CD4-positive, alpha-beta T cell treated with Interleukin-21 for 1 hour (primary cell): ENCODE measurements around the gene FBXW10B.
A peak's percentile ranks its signal among the peaks of the same experiment; 100 is the strongest.
"Not testable (repeated sequence)": the region's sequence is repeated elsewhere in the genome, so short reads cannot be mapped to it uniquely, and the experiment has no call there.

Experiments
- DNase-seq: peaks from one replicate; pipeline ENCODE4 v3.0.0-alpha.2; 2020

FBXW10B gene, protein sequence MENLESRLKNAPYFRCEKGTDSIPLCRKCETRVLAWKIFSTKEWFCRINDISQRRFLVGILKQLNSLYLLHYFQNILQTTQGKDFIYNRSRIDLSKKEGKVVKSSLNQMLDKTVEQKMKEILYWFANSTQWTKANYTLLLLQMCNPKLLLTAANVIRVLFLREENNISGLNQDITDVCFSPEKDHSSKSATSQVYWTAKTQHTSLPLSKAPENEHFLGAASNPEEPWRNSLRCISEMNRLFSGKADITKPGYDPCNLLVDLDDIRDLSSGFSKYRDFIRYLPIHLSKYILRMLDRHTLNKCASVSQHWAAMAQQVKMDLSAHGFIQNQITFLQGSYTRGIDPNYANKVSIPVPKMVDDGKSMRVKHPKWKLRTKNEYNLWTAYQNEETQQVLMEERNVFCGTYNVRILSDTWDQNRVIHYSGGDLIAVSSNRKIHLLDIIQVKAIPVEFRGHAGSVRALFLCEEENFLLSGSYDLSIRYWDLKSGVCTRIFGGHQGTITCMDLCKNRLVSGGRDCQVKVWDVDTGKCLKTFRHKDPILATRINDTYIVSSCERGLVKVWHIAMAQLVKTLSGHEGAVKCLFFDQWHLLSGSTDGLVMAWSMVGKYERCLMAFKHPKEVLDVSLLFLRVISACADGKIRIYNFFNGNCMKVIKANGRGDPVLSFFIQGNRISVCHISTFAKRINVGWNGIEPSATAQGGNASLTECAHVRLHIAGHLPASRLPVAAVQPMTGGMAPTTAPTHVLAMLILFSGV

DNA sequence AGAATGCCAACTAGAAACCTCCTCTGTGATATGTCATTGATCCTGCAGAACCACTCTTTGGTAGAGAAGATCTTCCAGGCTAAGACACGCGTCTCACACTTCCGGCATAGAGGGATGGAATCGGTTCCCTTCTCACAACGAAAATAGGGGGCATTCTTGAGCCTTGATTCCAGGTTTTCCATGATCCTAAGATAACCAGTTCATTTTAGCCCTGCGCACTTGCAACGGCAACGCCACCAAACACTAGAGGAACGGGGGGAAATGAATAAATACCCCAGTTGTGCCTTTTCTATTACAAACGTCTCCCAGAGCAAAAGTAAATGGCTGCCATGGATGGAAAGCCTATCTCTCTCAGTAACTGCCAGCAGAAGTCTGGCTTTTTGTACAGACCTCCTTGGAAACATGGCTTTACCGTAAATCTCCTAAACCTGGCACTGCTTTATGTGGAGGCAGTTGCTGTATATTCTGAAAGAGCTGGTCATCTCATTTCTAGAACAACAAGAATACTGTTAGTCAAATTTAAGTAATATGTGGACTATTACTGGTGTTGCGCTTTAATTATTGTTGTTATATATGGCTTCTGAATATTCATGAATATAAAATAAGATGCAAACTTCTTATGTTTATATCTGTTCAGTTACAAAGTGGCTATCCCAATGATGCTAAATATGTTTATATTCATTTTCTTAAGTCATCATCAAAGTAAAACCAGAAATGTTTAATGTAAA lies at the start of gene FBXW10B:
FBXW10B (minus strand) TSS at position 374 of the 728 bp plus-strand sequence; CDS start at position 182, 192 bp downstream.
- not testable (repeated sequence) for DNase-seq

DNA sequence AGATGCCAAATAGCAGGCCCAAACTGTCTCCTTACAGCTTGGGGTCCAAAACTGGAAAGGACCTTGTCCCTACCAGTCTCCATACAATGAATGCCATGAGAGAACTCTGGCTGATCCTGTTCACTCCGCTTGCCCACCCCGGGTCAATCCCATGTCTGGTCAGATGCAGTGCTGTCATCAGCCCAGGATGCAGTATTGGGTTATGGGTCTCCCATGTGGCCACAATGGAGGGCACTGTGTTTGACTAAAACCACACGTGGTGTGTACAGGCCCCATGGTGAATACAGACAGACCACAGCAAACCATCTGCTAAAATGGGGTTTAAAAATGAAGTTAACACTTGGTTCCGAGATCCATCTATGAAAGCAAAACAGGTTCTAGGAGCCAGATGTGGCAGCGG lies 44.2 kb upstream of the FBXW10B start:
- DNase-seq = no peak

DNA sequence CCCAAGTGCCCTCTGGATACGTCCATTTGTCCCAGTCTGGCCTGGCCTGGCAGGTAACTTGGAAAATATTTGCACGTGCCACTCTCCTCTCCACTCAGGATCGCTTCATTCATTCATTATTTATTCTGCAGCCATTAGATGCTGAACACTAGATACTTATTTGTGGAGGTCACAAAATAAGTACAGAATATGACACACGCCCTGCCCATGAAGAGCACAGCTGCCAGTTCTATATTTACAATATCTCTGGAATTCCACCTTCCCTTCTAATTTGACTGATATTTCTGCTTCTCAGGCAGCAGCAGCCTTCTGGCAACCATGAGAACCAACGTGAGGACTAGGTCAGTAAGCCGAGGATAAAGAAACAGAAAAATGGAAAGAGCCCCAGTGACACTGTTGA lies 43.7 kb upstream of the FBXW10B start:
- DNase-seq = no peak

DNA sequence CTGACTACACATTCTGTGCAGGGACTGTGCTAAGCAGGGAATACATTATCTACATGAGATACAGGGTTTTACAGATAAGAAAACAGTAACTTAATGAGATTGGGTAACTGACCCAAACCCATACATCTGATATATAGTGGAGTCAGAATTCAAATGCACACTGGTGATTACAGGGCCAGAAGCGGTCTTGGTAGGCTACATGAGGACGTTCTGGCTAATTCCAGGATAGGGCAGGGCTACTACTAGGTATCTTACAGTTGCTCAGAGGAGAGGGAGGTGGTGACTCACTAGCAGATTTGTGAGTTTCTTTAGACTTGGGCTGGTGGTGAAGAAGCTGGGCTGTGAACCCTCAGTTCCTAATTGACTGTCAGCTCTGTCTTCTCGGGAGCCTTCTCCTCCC lies 43.2 kb upstream of the FBXW10B start:
- no peak for DNase-seq

DNA sequence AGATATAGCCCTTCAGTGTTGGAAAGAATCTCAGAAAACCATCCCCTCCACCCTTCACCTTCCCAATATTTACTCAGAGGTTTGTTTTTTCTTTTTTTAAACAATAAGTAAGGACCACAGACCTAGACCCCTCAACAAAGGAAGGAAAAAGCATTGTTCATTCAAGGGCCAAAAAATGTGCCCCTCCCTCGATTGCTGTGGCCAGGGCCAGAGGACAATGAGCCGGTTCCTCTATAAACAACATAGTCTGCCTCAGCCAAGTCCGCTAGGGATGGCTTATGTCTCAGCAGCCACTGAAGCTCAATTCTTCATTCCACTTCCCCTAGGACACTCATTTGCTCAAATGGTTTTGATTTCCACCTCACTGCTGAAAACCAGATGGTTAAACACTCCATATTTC lies 40.6 kb upstream of the FBXW10B start:
- no peak for DNase-seq

DNA sequence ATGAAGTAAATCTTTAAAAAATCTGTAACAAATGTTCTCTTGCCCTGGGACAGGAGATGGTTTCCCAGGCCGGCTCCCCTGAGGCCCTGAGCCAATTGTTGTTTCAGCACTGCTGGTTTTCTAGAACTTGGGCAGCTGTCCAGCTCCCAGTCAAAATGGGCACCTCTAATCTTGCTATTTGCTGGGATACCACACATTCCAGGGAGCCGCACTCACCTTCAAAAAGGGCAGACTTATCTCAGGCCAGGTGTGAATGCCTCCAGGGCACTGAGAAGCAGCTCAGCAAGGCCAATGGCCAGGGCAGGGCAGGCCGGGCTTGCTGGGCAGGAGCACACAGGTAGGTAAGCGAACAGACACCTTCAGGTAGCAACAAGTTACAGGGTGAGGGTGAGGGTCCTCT lies 40.2 kb upstream of the FBXW10B start:
- DNase-seq = no peak

DNA sequence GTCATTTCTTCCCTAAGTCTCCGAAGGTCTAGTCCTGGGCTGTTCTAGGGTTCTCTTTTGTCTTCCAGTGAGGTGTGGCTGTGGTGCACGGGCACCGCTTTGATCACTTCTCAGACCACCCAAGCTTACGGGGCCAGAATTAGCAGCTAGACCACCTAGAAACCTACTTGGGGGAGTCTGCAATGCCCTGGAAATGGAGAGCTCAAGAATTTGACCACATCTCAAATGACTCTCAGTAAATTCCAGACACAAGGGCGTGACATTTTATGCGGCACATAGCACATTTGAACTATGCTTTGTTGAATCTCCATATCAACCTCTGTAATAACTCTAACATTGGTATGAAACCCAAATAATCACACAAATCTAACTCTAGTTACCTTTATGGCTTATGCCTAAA lies 39.7 kb upstream of the FBXW10B start:
- no peak for DNase-seq

DNA sequence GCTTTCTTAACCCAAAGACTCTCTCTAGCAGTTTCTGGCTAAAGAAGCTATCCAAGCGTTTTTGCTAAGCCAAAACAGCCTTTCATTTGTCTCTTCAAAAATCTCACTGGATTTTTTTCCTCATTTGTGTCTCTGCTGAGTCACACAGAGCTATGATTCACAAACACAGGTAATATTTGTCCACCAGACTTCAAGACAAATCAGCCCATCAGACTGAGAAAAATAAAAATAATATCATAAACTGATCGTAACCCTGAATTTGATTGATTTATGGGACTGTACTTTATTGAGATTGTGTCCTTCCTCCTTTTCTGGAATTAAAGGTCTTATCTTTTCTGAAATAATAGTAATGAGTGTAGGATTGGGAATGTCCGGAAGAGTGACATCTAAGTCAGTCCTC lies 38.8 kb upstream of the FBXW10B start:
- DNase-seq = no peak

DNA sequence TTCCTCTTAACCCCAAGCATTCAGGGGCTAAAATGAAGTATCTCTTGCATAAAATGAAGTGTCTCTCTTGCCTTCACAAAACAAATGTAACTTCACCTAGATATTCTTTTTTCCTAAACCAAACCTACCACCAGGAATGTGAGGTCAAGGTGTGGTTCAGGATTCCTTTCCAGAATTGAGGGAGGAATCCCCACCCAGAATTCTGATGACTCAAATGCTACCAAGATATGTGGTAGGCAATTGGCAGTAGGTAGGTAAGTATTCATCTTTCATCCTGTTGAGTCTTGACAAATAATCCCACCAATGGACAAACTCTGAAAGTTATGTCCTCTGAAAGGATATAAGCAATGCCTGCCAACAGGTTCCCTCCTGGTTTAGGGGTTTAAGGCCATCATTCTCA lies 38.4 kb upstream of the FBXW10B start:
- DNase-seq = no peak

DNA sequence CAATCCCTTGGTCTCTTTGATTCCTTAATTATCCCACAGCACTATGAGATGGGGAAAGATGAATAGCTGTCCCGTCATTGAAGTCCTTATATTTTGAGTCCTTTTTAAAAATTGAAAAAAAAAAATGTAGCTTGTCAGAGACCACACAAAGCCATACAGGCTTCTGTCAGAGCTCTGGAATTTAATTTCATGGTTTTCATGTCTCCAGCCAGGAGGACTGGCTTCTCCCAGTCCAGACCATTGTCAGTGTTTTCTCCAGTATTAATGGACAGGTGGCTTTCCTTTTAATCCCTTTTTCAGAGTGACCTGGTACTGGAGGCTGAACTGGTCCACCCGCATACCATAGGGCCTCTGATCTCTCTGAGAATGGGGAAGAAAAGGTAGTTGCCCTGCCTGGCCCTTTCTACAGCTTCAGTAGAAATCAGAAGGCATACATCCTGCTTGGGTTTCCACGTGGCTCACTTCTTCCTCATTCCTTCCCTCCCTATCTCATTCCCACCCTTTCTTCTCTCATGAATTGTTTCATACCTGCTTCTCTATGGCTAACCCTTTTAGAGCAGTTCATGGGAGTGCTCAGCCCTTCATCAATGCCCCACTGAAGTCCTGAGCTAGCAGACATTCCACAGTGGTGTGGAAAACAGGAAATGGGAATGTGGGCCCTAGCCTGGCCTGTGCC lies 35.5 kb upstream of the FBXW10B start:
- no peak for DNase-seq

DNA sequence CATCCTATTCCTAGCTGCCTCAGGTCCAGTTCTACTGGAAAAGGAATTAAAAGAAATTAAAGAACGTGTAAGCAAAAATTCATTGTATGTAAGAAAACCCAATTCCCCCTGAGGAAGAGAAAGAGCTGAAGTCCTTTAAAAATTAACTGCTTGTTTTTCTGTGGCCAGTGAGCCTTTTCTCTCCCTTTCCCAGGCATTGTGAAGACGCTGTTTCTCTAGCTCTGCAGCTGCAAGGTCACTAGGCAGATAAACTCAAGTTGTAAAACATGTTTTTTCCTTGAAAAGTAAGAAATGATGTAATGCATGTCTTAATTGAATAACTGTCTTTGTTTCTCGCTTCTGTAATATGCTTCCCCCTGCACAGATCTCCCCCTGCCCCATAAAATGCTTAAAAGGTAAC lies 34.9 kb upstream of the FBXW10B start:
- DNase-seq = not testable (repeated sequence)

DNA sequence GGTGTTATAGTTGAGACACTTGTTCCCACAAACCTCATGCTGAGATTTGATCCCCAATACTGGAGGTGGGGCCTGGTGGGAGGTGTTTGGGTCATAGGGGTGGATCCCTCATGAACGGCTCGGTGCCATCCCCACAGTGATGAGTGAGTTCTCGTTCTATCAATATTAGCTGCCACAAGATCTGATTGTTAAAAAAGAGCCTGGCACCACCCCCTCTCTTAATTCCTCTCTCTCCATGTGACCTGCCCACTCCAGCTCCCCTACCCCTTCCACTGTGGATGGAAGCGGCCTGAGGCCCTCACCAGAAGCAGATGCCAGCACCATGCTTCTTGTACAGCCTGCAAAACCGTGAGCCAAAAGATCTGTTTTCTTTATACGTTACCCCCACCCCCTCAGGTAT lies 33.5 kb upstream of the FBXW10B start:
- DNase-seq = no peak

DNA sequence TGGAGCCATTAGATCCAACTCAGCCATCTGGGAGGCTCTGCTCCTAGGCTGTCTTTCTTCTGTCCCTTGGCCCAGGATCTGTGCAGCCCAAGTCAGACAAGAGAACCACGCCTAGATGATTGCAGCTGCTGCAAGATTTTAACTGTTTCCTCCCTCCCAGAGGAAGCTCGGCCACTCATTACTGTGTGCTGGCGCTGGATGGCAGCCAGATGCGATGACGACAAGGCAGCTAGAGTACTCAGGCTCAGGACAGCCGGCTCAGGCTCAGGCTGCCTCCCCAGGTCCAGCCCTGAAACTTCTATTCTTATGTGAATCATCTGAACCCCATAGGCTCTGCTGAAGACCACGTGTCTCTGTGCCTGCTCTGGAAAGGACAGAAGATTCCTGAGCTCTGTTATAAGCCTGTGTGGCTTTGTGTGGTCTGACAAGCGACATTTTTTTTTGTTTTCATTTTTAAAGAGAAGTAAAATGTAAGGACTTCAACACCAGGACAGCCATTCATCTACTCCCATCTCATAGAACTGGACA lies 32.1 kb upstream of the FBXW10B start:
- peak; percentile 26 for DNase-seq

DNA sequence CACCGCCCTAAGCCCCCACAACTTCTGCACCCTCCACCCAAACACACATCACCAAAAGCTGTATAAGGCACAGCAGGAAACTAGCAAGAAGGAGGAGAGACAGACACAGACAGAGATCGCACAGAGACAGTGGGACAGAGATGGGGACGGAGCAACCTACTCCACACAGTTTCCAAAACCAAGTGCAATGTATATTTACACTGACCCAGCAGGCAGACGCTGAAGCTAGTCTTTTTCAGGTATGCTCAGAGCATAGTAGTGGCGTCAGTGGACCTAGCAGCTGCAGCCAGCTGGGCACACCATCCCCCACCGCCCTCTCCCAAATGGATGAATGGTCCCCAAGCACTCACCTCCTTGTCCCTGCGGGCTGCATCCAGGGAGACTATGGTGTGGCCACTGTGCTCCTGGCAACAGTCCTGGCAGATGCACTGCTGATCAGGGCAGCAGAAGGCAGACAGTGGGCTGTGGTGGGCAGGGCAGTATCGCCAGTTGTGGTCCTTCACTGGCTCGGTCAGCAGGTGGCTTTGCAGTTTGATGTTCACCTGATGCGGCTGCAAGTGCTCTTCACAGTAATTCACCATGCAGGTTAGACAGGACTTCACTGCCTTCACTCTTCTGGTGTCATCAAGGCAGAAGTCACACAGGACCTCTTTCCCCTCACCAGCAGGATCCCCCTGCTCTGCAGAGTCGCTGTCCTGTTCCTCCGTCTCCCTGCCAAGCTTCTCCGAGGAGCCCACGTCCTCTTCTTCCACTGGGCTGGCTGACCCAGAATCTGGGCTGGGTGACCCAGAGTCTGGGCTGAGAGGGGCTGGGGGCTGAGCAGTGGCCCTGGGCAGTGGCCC lies 31.5 kb upstream of the FBXW10B start:
- no peak for DNase-seq

DNA sequence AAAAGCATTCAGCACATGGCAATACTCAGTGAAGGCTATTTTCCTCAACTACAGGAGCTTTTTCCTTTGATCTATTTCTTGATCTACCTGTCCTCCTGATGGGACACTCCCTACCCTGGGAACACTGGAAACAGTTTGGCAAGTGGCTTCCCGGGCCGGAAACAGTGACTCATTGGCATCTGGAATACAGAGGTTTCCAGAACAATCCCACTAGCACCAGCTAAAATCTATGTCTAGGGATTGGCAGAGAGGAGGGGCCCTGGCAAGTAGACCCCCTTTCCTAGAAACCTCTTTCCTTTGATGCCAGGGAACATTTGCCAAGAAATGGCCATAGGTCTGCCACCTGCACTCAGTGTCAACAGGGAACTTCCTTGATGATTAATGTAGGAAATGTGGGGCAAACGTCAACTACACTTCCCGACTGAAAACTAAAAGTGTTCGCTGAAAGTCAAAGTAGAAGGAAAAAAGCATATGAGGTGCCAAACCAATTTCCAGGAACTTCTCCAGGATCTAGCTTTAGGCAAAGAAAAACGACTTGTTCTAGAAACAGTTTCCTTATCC lies 30.4 kb upstream of the FBXW10B start:
- DNase-seq = no peak

DNA sequence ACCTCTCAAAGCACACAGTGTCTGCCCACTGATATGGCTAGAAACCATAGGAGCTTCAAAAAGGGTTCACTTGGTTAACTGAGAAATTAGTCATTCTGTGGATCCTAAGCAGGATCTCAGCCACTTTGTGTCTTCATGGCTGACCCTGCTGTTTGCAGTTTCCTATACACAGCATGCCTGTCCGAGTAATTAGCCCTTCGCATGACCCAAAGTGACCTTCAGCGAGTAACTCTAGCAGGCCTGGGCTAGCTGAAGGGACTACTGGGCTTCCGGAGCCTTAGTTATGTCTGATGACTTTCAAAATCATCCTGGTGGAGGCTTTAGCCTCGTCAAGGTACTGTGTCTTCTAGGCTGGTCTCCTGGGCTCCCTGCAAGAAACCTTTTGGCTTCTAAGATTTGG lies 28.9 kb upstream of the FBXW10B start:
- DNase-seq = no peak

DNA sequence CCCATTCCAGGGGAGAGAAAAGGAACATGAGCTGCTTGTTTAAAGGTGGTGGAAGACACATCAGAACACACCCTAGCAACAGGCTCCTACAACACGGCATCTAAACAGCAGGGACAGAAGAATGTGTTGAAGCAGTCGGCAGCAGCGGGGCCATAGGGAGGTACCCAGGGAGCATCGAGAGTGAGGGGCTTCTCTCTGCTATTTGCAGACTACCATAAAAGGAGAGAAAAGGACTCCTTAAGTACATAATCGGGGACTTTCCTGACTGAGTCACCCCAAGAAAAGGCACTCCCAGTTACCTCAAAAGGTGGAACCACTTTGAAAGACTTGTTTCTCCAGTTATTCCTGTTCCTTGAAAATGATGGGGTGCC lies 26.4 kb upstream of the FBXW10B start:
- DNase-seq = not testable (repeated sequence)

DNA sequence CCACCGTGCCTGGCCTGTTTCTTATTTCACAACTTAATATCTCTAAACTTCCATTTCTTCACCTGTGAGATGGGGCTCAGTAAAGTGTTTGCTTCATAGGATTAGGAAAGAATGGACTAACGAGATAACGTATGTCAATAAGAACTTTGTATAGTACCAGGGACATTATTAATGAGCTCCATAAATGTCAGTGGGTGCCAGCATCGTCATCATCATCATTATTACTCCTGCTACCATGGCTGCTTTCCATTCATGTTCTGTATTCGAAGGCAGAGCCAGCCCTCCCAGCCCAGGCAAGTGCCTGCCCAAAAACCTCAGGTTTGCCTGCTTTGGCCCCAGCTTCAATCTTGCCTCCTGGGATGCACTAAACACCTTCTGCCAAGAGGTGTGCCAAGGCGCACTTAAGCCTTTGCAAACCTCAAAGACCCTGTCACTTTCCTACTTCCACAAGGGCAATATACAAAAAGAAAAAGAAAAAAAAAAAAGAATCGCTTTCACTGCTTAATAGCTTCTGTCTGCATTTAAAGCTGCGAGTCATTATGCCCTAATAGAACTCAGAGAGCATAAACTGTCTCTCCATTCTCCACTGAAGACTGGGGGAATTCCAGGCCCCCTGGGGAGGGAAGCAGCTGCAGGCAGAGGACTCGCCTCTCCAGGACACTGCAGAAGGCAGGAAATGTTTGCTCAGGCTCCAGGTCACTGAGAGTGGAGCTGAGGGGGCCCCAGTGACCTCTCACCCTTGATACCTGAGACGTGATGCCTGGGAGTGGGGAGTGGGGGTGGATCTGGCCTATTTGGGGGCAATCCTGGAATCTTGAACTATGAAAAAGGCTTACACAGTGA lies 25.8 kb upstream of the FBXW10B start:
- not testable (repeated sequence) for DNase-seq

DNA sequence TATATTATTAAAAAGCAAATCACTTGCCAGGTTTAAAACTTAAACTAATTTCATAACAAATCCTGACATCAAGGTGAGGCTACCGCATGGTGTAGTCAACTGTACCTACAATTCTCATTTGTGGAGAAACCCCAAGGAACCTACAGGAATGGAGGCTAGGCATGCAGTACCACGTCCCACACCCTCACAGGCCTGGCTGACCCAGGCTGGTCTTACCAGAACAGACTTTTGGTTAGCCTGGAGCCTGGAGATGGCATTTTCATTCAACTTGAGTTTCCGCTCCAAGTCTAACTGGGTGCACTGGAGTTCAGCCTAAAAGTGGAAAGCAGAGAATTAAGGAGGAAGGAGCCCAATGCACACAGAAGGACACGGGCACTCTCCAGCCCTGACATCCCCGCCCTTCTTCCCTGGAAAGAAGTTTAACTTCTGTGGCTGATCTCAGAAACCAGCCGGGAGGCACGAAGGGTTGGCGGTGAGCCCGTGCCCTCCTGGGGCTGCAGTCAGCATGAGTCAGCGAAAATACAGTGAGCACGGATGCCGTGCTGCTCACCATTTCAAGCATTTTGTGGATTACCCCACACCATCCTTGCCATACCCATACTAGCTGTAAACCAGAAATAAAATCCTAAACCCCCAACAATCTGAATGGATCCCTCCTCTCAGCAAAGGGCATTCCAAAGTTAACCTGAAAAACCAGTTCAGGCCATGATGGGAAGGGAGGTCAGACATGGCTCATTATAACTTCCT lies 23.2 kb upstream of the FBXW10B start:
- not testable (repeated sequence) for DNase-seq

DNA sequence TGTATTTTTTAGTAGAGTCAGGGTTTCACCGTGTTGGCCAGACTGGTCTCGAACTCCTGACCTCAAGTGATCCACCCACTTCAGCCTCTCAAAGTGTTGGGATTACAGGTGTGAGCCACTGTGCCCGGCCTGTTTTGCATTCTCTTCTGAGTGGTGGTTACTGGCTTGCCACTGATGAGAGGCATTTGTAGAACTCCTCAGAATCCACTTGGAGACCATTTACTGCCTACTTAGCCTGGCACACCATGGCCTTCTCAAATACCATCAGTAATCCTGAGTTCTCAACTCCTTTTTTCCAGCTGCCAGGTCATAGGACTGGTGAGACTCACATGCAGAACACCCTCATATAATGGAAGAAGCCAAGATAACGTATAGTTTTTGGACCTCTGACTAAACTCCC lies 22.5 kb upstream of the FBXW10B start:
- DNase-seq = not testable (repeated sequence)
